HepG2 (cell line): ENCODE data around the gene CENPB. TPM values are rescaled to one million over a fixed set of nuclear protein-coding genes. Genes with fewer than 3 reads are reported as not detected.
A peak's percentile ranks its signal among the peaks of the same experiment; 100 is the strongest.

Experiments used
- ATM ChIP-seq: fragments of 450-650 bp; IDR thresholded peaks from 2 replicates; pipeline ENCODE4 v1.7.1; 2017; ENCODE audit warnings: mild to moderate bottlenecking, borderline replicate concordance
- ATRX ChIP-seq: sonication (generic); formaldehyde crosslinking; IDR thresholded peaks from 2 replicates; pipeline ENCODE4 v1.4.0; 2020; ENCODE audit warnings: missing genetic modification reagents, borderline replicate concordance
- KLF13 ChIP-seq: sonication (generic); formaldehyde crosslinking; IDR thresholded peaks from 2 replicates; pipeline ENCODE4 v1.4.0; 2020; ENCODE audit warnings: mild to moderate bottlenecking, missing genetic modification reagents
- NRL ChIP-seq: sonication (generic); formaldehyde crosslinking; IDR thresholded peaks from 2 replicates; pipeline ENCODE4 v1.5.0; 2020; ENCODE audit warnings: missing genetic modification reagents, mild to moderate bottlenecking, moderate library complexity, borderline replicate concordance
- SMAD1 ChIP-seq: sonication (generic); formaldehyde crosslinking; IDR thresholded peaks from 2 replicates; pipeline ENCODE4 v1.4.0; 2020; ENCODE audit warnings: missing genetic modification reagents, low read depth, mild to moderate bottlenecking, borderline replicate concordance
- TBX2 ChIP-seq: sonication (generic); formaldehyde crosslinking; IDR thresholded peaks from 2 replicates; pipeline ENCODE4 v1.5.0; 2020; ENCODE audit warnings: missing genetic modification reagents, mild to moderate bottlenecking, borderline replicate concordance
- ZFY ChIP-seq: sonication (generic); formaldehyde crosslinking; IDR thresholded peaks from 2 replicates; pipeline ENCODE4 v1.4.0; 2020; ENCODE audit warnings: missing genetic modification reagents
- ZMAT3 ChIP-seq: sonication (generic); formaldehyde crosslinking; conservative IDR thresholded peaks from 2 replicates; pipeline ENCODE4 v1.7.0; 2021; ENCODE audit warnings: missing genetic modification reagents
- ZNF451 ChIP-seq: sonication (generic); formaldehyde crosslinking; IDR thresholded peaks from 2 replicates; pipeline ENCODE4 v1.5.0; 2020; ENCODE audit warnings: mild to moderate bottlenecking, missing genetic modification reagents
- ZNF629 ChIP-seq: sonication (generic); formaldehyde crosslinking; conservative IDR thresholded peaks from 2 replicates; pipeline ENCODE4 v1.5.0; 2020; ENCODE audit warnings: missing genetic modification reagents
- ZNF788 ChIP-seq: sonication (generic); formaldehyde crosslinking; IDR thresholded peaks from 2 replicates; pipeline ENCODE4 v1.5.0; 2020; ENCODE audit warnings: mild to moderate bottlenecking, missing genetic modification reagents, borderline replicate concordance
- ZNF891 ChIP-seq: sonication (generic); formaldehyde crosslinking; IDR thresholded peaks from 2 replicates; pipeline ENCODE4 v1.5.0; 2020; ENCODE audit warnings: mild to moderate bottlenecking, missing genetic modification reagents
- polyA plus RNA-seq, 8 experiments: library from polyadenylated mRNA; depleted of rRNA in 3 of 8; stranded (reverse) in 7 of 8; unstranded in 1 of 8; fragments of >200 nt; fragmentation: Illumina TruSeq in 4 of 8; extraction: Trizol in 4 of 8; gene quantifications; 2 replicates each; pipeline versions ENCODE4 v1.2.1 to v1.2.3, GENCODE V29; 2011 to 2016; ENCODE audit warnings: low read depth in 4 of 8, missing spikeins in 1 of 8, mixed read lengths in 1 of 8; ENCODE audit not compliant: insufficient read depth in 1 of 8
- total RNA-seq, 5 experiments: library from RNA; depleted of rRNA; stranded (reverse); fragments of >200 nt; fragmentation: Illumina TruSeq; extraction: Trizol; gene quantifications; 2 replicates each; pipeline ENCODE4 v1.2.3, GENCODE V29; 2016; ENCODE audit warnings: low read depth in 1 of 5
- TF ChIP-seq, protein P1 (sequence below): sonication (generic); formaldehyde crosslinking; conservative IDR thresholded peaks from 2 replicates; pipeline ENCODE4 v1.5.0; 2020; ENCODE audit warnings: missing genetic modification reagents
- TF ChIP-seq, protein P2 (sequence below): sonication (generic); formaldehyde crosslinking; IDR thresholded peaks from 2 replicates; pipeline ENCODE4 v1.5.1; 2020; ENCODE audit warnings: missing genetic modification reagents, mild to moderate bottlenecking, borderline replicate concordance
- TF ChIP-seq, protein P3 (sequence below): sonication (generic); formaldehyde crosslinking; IDR thresholded peaks from 2 replicates; pipeline ENCODE4 v1.4.0; 2020; ENCODE audit warnings: missing genetic modification reagents
- TF ChIP-seq, protein P4 (sequence below): sonication (generic); formaldehyde crosslinking; conservative IDR thresholded peaks from 2 replicates; pipeline ENCODE4 v1.8.0; 2022; ENCODE audit warnings: low read depth, missing genetic modification reagents
- TF ChIP-seq, protein P5 (sequence below): sonication (generic); formaldehyde crosslinking; conservative IDR thresholded peaks from 2 replicates; pipeline ENCODE4 v1.4.0; 2020; ENCODE audit warnings: missing genetic modification reagents
- TF ChIP-seq, protein P6 (sequence below): sonication (generic); formaldehyde crosslinking; IDR thresholded peaks from 2 replicates; pipeline ENCODE4 v1.5.0; 2020; ENCODE audit warnings: mild to moderate bottlenecking, missing genetic modification reagents

The CENPB gene
- total and polyA plus RNA-seq, 2 of the 13 experiments (the other 11 are each of a cell fraction or from before 2014, with no cell fraction given) = 10.4 to 54.5 TPM

DNA sequence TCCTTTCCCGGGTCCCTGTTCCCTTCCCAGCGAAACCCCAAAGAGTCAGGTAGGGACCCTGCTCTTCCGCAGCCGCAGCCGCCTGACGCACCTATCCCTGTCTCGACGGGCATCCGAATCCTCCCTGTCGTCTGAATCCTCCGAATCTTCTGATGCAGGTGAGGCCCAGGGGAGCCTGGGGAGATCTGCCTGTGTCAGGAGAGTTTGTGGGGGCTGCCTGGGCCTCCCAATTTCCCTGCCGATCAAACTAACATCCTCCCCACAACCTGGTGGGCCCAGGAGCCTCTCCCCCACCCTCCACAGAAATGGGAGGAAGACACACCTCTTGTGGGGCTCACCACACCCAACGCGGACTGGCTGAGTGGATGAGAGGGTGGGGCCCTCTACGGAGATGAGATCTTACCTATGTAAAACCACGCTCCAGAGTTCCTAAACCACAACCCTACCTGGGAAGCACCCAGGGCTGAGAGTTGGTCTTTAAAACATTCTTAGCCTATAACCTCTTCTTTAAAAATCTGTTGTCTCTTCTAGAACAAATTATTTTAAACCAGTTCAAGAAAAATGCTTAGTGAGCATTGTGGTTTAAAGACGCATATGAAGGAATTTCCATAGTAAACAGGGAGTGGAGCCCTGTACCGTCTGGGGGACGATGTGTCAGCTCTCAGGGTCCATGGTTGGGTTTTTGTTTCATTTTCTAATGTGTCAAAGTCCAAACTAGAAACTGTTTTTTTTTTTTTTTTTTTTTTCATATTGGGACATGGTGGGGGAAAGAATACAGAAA, 11.2 kb upstream of the CENPB start (continued):
- TF ChIP-seq ZFY (CRISPR knock-in tag) (peak; percentile 23; the same call in 1 of the 2 replicates), KLF13 (no peak), NRL (CRISPR knock-in tag) (0 out of 2 replicates have a peak, but pooled peaks have one; percentile 68), ZNF891 (CRISPR knock-in tag) (peak; percentile 76), TBX2 (CRISPR knock-in tag) (peak; percentile 25; the same call in 1 of the 2 replicates), ATRX (CRISPR knock-in tag) (no peak), ZMAT3 (CRISPR knock-in tag) (no peak), ATM (no peak), SMAD1 (CRISPR knock-in tag) (peak; percentile 46; the same call in 1 of the 2 replicates), ZNF451 (no peak), ZNF629 (CRISPR knock-in tag) (0 out of 2 replicates have a peak, but pooled peaks have one; percentile 5), ZNF788 (CRISPR knock-in tag) (peak; percentile 50; the same call in 1 of the 2 replicates)
- TF ChIP-seq, protein P1, sequence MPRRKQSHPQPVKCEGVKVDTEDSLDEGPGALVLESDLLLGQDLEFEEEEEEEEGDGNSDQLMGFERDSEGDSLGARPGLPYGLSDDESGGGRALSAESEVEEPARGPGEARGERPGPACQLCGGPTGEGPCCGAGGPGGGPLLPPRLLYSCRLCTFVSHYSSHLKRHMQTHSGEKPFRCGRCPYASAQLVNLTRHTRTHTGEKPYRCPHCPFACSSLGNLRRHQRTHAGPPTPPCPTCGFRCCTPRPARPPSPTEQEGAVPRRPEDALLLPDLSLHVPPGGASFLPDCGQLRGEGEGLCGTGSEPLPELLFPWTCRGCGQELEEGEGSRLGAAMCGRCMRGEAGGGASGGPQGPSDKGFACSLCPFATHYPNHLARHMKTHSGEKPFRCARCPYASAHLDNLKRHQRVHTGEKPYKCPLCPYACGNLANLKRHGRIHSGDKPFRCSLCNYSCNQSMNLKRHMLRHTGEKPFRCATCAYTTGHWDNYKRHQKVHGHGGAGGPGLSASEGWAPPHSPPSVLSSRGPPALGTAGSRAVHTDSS (CRISPR knock-in tag) = no peak
- TF ChIP-seq, protein P2, sequence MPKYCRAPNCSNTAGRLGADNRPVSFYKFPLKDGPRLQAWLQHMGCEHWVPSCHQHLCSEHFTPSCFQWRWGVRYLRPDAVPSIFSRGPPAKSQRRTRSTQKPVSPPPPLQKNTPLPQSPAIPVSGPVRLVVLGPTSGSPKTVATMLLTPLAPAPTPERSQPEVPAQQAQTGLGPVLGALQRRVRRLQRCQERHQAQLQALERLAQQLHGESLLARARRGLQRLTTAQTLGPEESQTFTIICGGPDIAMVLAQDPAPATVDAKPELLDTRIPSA (CRISPR knock-in tag) = no peak
- TF ChIP-seq, protein P3, sequence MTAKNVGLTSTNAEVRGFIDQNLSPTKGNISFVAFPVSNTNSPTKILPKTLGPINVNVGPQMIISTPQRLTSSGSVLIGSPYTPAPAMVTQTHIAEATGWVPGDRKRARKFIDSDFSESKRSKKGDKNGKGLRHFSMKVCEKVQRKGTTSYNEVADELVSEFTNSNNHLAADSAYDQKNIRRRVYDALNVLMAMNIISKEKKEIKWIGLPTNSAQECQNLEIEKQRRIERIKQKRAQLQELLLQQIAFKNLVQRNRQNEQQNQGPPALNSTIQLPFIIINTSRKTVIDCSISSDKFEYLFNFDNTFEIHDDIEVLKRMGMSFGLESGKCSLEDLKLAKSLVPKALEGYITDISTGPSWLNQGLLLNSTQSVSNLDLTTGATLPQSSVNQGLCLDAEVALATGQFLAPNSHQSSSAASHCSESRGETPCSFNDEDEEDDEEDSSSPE = no peak
- TF ChIP-seq, protein P4, sequence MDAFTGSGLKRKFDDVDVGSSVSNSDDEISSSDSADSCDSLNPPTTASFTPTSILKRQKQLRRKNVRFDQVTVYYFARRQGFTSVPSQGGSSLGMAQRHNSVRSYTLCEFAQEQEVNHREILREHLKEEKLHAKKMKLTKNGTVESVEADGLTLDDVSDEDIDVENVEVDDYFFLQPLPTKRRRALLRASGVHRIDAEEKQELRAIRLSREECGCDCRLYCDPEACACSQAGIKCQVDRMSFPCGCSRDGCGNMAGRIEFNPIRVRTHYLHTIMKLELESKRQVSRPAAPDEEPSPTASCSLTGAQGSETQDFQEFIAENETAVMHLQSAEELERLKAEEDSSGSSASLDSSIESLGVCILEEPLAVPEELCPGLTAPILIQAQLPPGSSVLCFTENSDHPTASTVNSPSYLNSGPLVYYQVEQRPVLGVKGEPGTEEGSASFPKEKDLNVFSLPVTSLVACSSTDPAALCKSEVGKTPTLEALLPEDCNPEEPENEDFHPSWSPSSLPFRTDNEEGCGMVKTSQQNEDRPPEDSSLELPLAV (CRISPR knock-in tag) = no peak
- TF ChIP-seq, protein P5, sequence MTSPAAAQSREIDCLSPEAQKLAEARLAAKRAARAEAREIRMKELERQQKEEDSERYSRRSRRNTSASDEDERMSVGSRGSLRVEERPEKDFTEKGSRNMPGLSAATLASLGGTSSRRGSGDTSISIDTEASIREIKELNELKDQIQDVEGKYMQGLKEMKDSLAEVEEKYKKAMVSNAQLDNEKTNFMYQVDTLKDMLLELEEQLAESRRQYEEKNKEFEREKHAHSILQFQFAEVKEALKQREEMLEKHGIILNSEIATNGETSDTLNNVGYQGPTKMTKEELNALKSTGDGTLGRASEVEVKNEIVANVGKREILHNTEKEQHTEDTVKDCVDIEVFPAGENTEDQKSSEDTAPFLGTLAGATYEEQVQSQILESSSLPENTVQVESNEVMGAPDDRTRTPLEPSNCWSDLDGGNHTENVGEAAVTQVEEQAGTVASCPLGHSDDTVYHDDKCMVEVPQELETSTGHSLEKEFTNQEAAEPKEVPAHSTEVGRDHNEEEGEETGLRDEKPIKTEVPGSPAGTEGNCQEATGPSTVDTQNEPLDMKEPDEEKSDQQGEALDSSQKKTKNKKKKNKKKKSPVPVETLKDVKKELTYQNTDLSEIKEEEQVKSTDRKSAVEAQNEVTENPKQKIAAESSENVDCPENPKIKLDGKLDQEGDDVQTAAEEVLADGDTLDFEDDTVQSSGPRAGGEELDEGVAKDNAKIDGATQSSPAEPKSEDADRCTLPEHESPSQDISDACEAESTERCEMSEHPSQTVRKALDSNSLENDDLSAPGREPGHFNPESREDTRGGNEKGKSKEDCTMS (CRISPR knock-in tag) = no peak
- TF ChIP-seq, protein P6, sequence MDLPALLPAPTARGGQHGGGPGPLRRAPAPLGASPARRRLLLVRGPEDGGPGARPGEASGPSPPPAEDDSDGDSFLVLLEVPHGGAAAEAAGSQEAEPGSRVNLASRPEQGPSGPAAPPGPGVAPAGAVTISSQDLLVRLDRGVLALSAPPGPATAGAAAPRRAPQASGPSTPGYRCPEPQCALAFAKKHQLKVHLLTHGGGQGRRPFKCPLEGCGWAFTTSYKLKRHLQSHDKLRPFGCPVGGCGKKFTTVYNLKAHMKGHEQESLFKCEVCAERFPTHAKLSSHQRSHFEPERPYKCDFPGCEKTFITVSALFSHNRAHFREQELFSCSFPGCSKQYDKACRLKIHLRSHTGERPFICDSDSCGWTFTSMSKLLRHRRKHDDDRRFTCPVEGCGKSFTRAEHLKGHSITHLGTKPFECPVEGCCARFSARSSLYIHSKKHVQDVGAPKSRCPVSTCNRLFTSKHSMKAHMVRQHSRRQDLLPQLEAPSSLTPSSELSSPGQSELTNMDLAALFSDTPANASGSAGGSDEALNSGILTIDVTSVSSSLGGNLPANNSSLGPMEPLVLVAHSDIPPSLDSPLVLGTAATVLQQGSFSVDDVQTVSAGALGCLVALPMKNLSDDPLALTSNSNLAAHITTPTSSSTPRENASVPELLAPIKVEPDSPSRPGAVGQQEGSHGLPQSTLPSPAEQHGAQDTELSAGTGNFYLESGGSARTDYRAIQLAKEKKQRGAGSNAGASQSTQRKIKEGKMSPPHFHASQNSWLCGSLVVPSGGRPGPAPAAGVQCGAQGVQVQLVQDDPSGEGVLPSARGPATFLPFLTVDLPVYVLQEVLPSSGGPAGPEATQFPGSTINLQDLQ = no peak
